NCI-H2196 treated with DMSO at 0.1 percent for 48 hours (cell line): Measurements from ENCODE around the gene CPS1.

ENCODE experiments used
- DNase-seq: peaks from one replicate; lab custom pipeline; 2025; ENCODE audit not compliant: unreplicated experiment; lab: John Stamatoyannopoulos, UW

CPS1 gene

GRCh38 chr2:210604666-210605065 is 48.3 kb downstream of the CPS1 start:
- DNase-seq = no peak

GRCh38 chr2:210606001-210606400 is 49.6 kb downstream of the CPS1 start:
- no peak for DNase-seq

- DNase-seq = no peak
Measured at GRCh38 chr2:210611466-210611865, 55.1 kb downstream of the CPS1 start.

GRCh38 chr2:210616074-210616473 is 59.7 kb downstream of the CPS1 start:
- DNase-seq = no peak

- no peak for DNase-seq
Measured at GRCh38 chr2:210617318-210617717, 60.9 kb downstream of the CPS1 start.

- DNase-seq = no peak
Measured at GRCh38 chr2:210617732-210618330, 61.4 kb downstream of the CPS1 start.

GRCh38 chr2:210620456-210620855 is 64.1 kb downstream of the CPS1 start:
- DNase-seq = no peak

- DNase-seq = no peak
Measured at GRCh38 chr2:210623506-210623905, 67.1 kb downstream of the CPS1 start.

- DNase-seq = no peak
Measured at GRCh38 chr2:210626849-210627248, 70.5 kb downstream of the CPS1 start.

GRCh38 chr2:210630873-210631560 is 74.6 kb downstream of the CPS1 start:
- no peak for DNase-seq

GRCh38 chr2:210633699-210634098 is 77.3 kb downstream of the CPS1 start:
- no peak for DNase-seq

GRCh38 chr2:210635257-210635656 is 78.9 kb downstream of the CPS1 start:
- DNase-seq = no peak

GRCh38 chr2:210642333-210642732 is 85.9 kb downstream of the CPS1 start:
- DNase-seq = no peak

- DNase-seq = no peak
Measured at GRCh38 chr2:210647151-210647550, 90.8 kb downstream of the CPS1 start.

- no peak for DNase-seq
Measured at GRCh38 chr2:210654091-210654490, 97.7 kb downstream of the CPS1 start.

GRCh38 chr2:210655229-210655975 is 99.0 kb downstream of the CPS1 start:
- no peak for DNase-seq

GRCh38 chr2:210657874-210658273 is 101.5 kb downstream of the CPS1 start:
- DNase-seq = no peak

GRCh38 chr2:210660751-210661150 is 104.4 kb downstream of the CPS1 start:
- DNase-seq = no peak

- DNase-seq = no peak
Measured at GRCh38 chr2:210662560-210662959, 106.2 kb downstream of the CPS1 start.

- no peak for DNase-seq
Measured at GRCh38 chr2:210663631-210664089, 107.3 kb downstream of the CPS1 start.

GRCh38 chr2:210667711-210668110 is 111.3 kb downstream of the CPS1 start:
- no peak for DNase-seq

GRCh38 chr2:210671065-210671464 is 114.7 kb downstream of the CPS1 start:
- no peak for DNase-seq
